ENCODE data around the gene ZNF747.

The ZNF747 gene

GRCh38 chr16:30534368-30535105 is at the start of gene ZNF747:
Gene ZNF747, minus strand, starts transcription at chr16:30534858. Its CDS starts 179 bp downstream, at chr16:30534679.
- DNase-seq (ENCODE audit: low read depth): peak; percentile 80

- DNase-seq (ENCODE audit: low read depth): no peak
These were observed 48.1 kb upstream of the ZNF747 start for GRCh38 chr16:30582611-30583340.

- DNase-seq (ENCODE audit: low read depth): no peak
These were observed 46.8 kb upstream of the ZNF747 start for GRCh38 chr16:30581457-30581856.

- no peak for DNase-seq (ENCODE audit: low read depth)
These were observed 40.0 kb upstream of the ZNF747 start for GRCh38 chr16:30574678-30575077.

GRCh38 chr16:30571445-30572322 is 37.0 kb upstream of the ZNF747 start, which contains the start of gene ZNF688:
Gene ZNF688, minus strand, starts transcription at chr16:30571714. Its CDS starts 85 bp downstream, at chr16:30571629.
- peak; percentile 98 for DNase-seq (ENCODE audit: low read depth)

- peak; percentile 30 for DNase-seq (ENCODE audit: low read depth)
These were observed 36.2 kb upstream of the ZNF747 start for GRCh38 chr16:30570636-30571444.

GRCh38 chr16:30569746-30570635 is 35.3 kb upstream of the ZNF747 start:
- DNase-seq (ENCODE audit: low read depth): no peak

GRCh38 chr16:30569281-30569680 is 34.6 kb upstream of the ZNF747 start:
- DNase-seq (ENCODE audit: low read depth): no peak

- peak; percentile 98 for DNase-seq (ENCODE audit: low read depth)
These were observed 33.5 kb upstream of the ZNF747 start for GRCh38 chr16:30567991-30568638.

GRCh38 chr16:30567160-30567990 is 32.7 kb upstream of the ZNF747 start:
- peak; percentile 34 for DNase-seq (ENCODE audit: low read depth)

GRCh38 chr16:30566531-30566930 is 31.9 kb upstream of the ZNF747 start:
- DNase-seq (ENCODE audit: low read depth): no peak

GRCh38 chr16:30565984-30566383 is 31.3 kb upstream of the ZNF747 start:
- no peak for DNase-seq (ENCODE audit: low read depth)

- DNase-seq (ENCODE audit: low read depth): no peak
These were observed 30.9 kb upstream of the ZNF747 start for GRCh38 chr16:30565526-30565925.

- DNase-seq (ENCODE audit: low read depth): no peak
These were observed 27.4 kb upstream of the ZNF747 start for GRCh38 chr16:30562021-30562420.

GRCh38 chr16:30561089-30561816 is 26.6 kb upstream of the ZNF747 start:
- no peak for DNase-seq (ENCODE audit: low read depth)

- DNase-seq (ENCODE audit: low read depth): no peak
These were observed 25.0 kb upstream of the ZNF747 start for GRCh38 chr16:30559690-30560089.

GRCh38 chr16:30558789-30559377 is 24.2 kb upstream of the ZNF747 start:
- DNase-seq (ENCODE audit: low read depth): no peak

Measured in amniotic epithelial cell (primary cell).